GM12801 (cell line): Measurements from ENCODE around the gene CD34.

ENCODE experiments used
- TF ChIP-seq, protein P1 (sequence below): IDR thresholded peaks from one replicate; pipeline ENCODE4 v1.5.1; 2011; ENCODE audit warnings: control low read depth; ENCODE audit not compliant: insufficient read length; ENCODE audit errors: extremely low read depth

The CD34 gene

GRCh38 chr1:207840380-207840779, 70.5 kb downstream of the CD34 start:
- TF ChIP-seq, protein P1, sequence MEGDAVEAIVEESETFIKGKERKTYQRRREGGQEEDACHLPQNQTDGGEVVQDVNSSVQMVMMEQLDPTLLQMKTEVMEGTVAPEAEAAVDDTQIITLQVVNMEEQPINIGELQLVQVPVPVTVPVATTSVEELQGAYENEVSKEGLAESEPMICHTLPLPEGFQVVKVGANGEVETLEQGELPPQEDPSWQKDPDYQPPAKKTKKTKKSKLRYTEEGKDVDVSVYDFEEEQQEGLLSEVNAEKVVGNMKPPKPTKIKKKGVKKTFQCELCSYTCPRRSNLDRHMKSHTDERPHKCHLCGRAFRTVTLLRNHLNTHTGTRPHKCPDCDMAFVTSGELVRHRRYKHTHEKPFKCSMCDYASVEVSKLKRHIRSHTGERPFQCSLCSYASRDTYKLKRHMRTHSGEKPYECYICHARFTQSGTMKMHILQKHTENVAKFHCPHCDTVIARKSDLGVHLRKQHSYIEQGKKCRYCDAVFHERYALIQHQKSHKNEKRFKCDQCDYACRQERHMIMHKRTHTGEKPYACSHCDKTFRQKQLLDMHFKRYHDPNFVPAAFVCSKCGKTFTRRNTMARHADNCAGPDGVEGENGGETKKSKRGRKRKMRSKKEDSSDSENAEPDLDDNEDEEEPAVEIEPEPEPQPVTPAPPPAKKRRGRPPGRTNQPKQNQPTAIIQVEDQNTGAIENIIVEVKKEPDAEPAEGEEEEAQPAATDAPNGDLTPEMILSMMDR, result no peak

GRCh38 chr1:207839083-207839413, 71.9 kb downstream of the CD34 start:
- TF ChIP-seq, protein P1, result no peak

GRCh38 chr1:207838156-207839082, 72.5 kb downstream of the CD34 start:
- TF ChIP-seq, protein P1, result no peak

- TF ChIP-seq, protein P1, result no peak
Observed at GRCh38 chr1:207837673-207838072, 73.3 kb downstream of the CD34 start.

DNA sequence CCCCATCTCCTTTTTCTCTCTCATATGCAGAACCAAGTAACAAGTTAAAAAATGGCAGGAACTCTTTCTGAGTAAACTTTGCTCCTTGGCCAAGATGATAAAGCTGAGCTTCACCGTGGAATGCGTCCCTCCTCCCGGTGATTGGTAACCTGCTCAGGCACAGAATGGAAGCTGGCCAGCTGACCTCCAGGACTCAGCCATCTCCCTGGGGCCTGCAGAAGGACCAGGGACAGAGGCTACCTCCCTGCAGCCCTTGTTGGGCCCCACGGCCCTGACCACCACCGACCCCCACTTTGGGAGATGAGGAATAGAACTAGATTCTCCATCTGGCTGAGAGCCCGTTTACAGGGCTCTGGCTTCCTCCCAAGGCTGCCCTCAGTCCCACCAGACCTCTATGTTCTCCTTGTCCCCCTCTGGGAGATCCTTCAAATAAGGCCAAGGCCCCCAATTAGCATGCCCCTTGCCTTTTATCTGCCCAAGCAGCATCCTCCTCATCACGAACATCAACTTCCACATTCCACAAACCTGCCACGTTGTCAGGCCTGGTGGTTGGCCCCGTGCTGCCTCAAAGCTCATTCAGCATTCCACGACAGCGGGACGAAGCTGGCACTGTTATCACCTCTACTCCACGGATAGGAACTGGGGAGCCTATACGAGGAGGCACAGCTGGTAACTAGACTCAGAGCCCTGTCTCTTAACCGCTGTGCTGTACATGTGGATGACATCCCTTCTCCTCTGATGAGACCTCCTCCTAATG, 74.2 kb downstream of the CD34 start:
- TF ChIP-seq, protein P1, result no peak

GRCh38 chr1:207835958-207836357, 75.0 kb downstream of the CD34 start:
- TF ChIP-seq, protein P1, result no peak

DNA sequence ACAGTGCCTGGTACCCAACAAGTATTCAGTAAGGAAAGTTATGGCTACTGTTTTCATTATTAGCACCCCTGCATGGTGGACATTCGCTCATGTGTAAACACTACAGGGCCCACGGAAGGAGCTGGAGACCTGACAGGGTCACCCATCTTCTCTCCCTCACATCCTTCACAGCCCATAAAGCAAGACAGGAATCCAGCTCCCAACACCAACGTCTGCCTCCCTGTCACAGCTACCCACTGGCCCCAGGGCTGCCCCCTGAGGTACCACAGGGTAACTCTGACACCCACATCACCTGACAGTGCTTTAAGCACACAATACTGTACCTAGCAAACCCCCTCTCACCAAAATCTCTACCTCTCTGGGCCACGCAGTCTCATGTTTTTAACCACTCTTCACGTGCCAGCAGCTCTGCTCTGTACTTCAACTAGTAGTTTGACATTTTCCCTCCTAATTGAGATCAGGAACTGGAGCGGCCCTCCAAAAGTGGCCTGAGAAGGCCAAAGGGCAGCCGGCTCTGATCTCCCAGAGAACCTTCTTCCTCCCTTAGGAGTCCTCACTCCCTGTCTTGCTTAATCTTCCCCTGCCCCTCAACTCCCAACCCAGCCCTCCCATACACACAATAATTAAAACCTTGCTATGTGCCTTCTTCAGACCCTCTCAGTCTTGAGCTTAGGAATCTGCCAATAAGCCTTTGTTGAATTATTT, 76.8 kb downstream of the CD34 start:
- TF ChIP-seq, protein P1, result no peak
